BJ (cell line): ENCODE results near the gene REM1. TPM values are rescaled to one million over a fixed set of nuclear protein-coding genes. Genes with fewer than 3 reads are reported as not detected.
"Not testable (repeated sequence)": the region's sequence is repeated elsewhere in the genome, so short reads cannot be mapped to it uniquely, and the experiment has no call there.

Experiments
- CTCF ChIA-PET: fragments of 350-600 bp; formaldehyde crosslinking; extraction: SDS; loops from one replicate; lab custom pipeline; 2021; ENCODE audit warnings: antibody characterized with exemption, inconsistent platforms; lab: Yijun Ruan, JAX
- POLR2A ChIA-PET: fragments of 300-600 bp; sonication (Branson Sonifier 250); formaldehyde crosslinking; extraction: SDS; loops from one replicate; lab custom pipeline; 2021; ENCODE audit warnings: antibody characterized with exemption; lab: Charles Lee
- DNase-seq: peaks from one replicate; pipeline ENCODE4 v3.0.0-alpha.2; 2011; ENCODE audit warnings: low read depth
- H3K27me3 ChIP-seq: 2 replicates; pipeline ENCODE4 v1.6.0; 2011; ENCODE audit warnings: low read length; ENCODE audit not compliant: control insufficient read depth, insufficient read depth
- H3K36me3 ChIP-seq: 2 replicates; pipeline ENCODE4 v1.5.1; 2011; ENCODE audit warnings: low read length; ENCODE audit not compliant: control insufficient read depth, insufficient read depth
- H3K4me3 ChIP-seq: 2 replicates; pipeline ENCODE4 v1.5.1; 2011; ENCODE audit warnings: low read depth, mild to moderate bottlenecking, control low read depth, low read length
- polyA plus RNA-seq: library from polyadenylated mRNA; depleted of rRNA; stranded (reverse); fragments of >200 nt; gene quantifications from 2 replicates; pipeline ENCODE4 v1.2.3, GENCODE V29; 2011
- TF ChIP-seq, protein P1 (sequence below): IDR thresholded peaks from 2 replicates; pipeline ENCODE4 v1.5.1; 2011; ENCODE audit warnings: low read depth, mild to moderate bottlenecking, control low read depth, inconsistent platforms, low read length, moderate library complexity; ENCODE audit not compliant: insufficient read depth

The REM1 gene
- polyA plus RNA-seq, 1 experiment: not detected

DNA sequence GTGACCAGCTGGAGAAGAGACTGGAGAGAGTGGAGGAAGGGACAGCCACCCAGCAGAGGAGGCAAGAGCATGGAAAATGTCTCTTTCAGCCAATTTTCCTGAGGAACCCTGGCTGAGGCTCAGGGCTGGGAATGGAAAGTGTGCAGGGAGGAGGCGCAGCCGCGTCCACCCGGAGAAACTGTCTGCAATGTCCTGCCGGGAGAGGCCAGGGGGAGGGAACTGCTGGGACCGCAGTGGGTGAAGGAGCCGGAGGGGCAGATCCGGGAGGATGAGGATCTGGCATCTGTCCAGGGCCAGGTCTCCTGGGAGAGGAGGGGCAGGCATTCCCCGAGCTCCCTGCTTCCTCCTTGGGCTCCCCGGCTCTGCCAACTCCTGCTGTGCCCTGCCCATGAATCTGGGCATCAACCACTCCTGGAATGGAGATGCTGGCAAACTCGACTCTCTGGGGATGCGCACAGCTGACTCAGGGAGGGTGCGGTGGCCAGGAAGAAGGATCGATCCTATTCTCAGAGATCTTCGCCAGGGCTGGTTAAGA, 21.7 kb downstream of the REM1 start:
- TF ChIP-seq, protein P1, sequence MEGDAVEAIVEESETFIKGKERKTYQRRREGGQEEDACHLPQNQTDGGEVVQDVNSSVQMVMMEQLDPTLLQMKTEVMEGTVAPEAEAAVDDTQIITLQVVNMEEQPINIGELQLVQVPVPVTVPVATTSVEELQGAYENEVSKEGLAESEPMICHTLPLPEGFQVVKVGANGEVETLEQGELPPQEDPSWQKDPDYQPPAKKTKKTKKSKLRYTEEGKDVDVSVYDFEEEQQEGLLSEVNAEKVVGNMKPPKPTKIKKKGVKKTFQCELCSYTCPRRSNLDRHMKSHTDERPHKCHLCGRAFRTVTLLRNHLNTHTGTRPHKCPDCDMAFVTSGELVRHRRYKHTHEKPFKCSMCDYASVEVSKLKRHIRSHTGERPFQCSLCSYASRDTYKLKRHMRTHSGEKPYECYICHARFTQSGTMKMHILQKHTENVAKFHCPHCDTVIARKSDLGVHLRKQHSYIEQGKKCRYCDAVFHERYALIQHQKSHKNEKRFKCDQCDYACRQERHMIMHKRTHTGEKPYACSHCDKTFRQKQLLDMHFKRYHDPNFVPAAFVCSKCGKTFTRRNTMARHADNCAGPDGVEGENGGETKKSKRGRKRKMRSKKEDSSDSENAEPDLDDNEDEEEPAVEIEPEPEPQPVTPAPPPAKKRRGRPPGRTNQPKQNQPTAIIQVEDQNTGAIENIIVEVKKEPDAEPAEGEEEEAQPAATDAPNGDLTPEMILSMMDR: no peak
- no peak for DNase-seq
- ChIA-PET POLR2A (no interaction called here), CTCF (interaction anchor here (0.8 to 1.0 kb wide), 3 partner anchors 11 to 48 kb away, joined by 3 to 5 read pairs (median 3); no protein-coding TSS in a partner anchor)
- Histone ChIP-seq H3K4me3 (no peak overlapping the region), H3K27me3 (peaks cover 6% of the 10 kb centered on the region), H3K36me3 (no peaks in the 10 kb centered on the region)

DNA sequence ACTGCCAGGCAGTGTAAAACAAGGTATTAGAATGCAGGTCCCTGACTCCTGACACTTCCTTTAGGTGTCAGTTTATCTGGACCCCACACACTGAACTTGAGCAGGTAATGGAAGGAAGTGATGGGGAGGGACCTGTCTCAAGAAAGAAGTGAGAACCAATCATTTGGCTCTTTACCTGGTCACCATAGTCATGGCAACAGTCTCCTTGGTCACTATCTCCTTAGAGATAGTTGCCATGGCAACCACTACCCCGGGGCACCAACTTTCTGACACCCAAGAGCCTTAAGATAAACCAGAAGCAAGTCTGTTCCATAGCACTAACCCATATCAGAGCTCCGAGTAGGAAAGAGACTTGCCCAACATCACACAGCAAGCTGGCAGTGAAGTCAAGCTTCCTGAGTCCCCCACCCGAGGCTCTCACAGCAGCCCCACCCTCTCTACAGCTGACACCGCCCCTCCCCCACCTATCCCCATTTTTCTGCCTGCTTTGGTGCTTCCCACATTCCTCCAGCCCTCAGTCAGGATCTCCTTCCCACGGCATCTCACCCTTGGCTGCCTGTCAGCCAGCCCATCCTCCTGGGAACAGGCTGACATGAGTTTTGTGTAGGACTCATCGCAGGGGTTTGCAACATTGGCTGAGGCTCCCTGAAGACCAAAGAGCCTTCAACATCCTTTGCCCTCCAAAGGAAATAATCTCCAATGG, 22.9 kb downstream of the REM1 start:
- H3K36me3 ChIP-seq: no peaks in the 10 kb centered on the region
- TF ChIP-seq, protein P1: no peak
- ChIA-PET POLR2A (no interaction called here), CTCF (interaction anchor here (1.0 kb wide), 1 partner anchor 39 kb away, joined by 3 read pairs; no protein-coding TSS in a partner anchor)
- H3K4me3 ChIP-seq: no peak overlapping the region
- no peak for DNase-seq
- H3K27me3 ChIP-seq: peaks cover 6% of the 10 kb centered on the region

DNA sequence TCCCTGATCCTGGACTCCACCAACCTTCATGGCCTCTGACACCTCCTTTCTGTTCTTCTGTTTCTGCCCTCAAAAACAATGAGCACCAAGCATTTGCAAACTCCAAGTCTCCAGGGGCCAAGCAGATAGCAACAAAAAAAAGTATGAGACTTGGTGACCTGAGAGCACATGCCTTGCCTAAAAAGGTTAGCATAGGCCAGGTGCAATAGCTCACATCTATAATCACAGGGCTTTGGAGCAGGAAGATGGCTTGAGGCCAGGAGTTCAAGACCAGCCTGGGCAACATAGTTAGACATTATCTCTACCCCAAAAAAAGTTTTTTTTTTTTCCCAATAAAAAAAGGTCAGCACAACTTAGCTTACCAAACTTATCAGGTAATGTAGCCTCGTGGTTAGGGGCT, 25.4 kb downstream of the REM1 start:
- Histone ChIP-seq H3K27me3 (peaks cover 6% of the 10 kb centered on the region), H3K36me3 (no peaks in the 10 kb centered on the region), H3K4me3 (no peak overlapping the region)
- POLR2A ChIA-PET: no interaction called here
- no peak for DNase-seq
- TF ChIP-seq, protein P1: no peak
- CTCF ChIA-PET: interaction anchor here (0.7 to 4.9 kb wide), 4 partner anchors 40 to 1596 kb away, joined by 3 to 125 read pairs (median 4); no protein-coding TSS in a partner anchor

DNA sequence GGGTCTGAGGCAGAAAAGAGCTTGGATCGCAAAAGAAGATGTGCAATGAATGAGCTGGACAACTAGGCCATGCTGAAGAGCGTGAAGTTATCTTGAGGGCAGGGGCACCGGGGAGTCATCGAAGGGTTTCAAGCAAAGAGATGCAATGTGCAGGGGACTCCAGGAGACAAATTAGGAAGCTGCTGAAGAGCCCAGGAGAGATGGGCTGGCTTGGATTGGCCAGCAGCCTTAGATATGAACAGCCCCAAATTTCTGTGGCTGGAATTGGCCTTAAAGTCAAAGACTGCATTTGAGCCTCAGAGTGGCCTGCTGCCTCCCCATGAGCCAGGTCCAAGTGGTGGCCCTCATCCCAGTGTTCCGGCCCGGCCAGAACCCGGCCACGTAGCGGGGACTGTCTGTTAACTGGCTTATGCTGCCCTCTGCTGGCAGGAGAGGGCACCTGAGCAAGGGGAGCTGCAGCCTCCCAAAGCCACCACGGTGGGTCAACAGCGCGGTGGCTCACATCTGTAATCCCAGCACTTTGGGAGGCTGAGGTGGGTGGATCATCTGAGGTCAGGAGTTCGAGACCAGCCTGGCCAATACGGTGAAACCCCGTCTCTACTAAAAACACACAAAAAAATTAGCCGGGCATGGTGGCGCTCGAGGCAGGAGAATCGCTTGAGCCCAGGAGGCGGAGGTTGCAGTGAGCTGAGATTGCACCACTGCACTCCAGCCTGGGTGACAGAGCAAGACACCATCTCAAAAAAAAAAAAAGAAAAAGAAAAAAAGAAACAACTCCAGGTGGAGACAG, 28.0 kb downstream of the REM1 start:
- TF ChIP-seq, protein P1: peak; percentile 87
- H3K27me3 ChIP-seq, H3K4me3 ChIP-seq, DNase-seq, H3K36me3 ChIP-seq, POLR2A ChIA-PET: not testable (repeated sequence)
- CTCF ChIA-PET: interaction anchor here (0.6 to 4.9 kb wide), 24 partner anchors 9 to 110 kb away, joined by 3 to 125 read pairs (median 5); partner anchors contain the start of genes DEFB124, HM13 and REM1

DNA sequence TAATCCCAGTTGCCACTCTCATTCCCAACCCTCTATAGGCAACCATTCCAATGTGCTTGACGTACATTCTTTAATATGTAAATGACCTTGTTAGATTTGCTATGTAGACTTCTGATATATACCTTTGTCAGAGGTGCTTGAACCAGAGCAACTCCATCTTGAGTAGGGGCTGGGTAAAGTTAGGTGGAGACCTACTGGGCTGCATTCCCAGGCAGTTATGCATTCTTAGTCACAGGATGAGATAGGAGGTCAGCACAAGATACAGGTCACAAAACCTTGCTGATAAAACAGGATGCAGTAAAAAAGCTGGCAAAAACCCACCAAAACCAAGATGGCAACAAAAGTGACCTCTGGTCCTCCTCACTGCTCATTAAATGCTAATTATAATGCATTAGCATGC, 30.8 kb downstream of the REM1 start:
- DNase-seq: no peak
- no peaks in the 10 kb centered on the region for H3K36me3 ChIP-seq
- ChIA-PET CTCF (interaction anchor here (4.0 kb wide), 1 partner anchor 46 kb away, joined by 26 read pairs; no protein-coding TSS in a partner anchor), POLR2A (no interaction called here)
- H3K27me3 ChIP-seq: no peaks in the 10 kb centered on the region
- H3K4me3 ChIP-seq: no peak overlapping the region
- TF ChIP-seq, protein P1: no peak
